Keratinocyte (primary cell): ENCODE data around the gene CCDC85C.

Experiments
- EZH2 ChIP-seq: IDR thresholded peaks from one replicate; pipeline ENCODE4 v1.6.1; 2012; ENCODE audit warnings: inconsistent platforms, mild to moderate bottlenecking, low read length, moderate library complexity
- TF ChIP-seq, protein P1 (sequence below), 3 experiments: IDR thresholded peaks in 1 of 3; conservative IDR thresholded peaks in 1 of 3; optimal IDR thresholded peaks in 1 of 3; 2 replicates in 2 of 3; 3 replicates in 1 of 3; pipeline versions ENCODE3 to v1.5.1; 2011; ENCODE audit warnings: low read length in 3 of 3, mild to moderate bottlenecking in 3 of 3, moderate library complexity in 2 of 3, control low read depth in 1 of 3, inconsistent platforms in 1 of 3; ENCODE audit not compliant: insufficient read depth in 2 of 3; ENCODE audit errors: extremely low read depth in 1 of 3

DNA sequence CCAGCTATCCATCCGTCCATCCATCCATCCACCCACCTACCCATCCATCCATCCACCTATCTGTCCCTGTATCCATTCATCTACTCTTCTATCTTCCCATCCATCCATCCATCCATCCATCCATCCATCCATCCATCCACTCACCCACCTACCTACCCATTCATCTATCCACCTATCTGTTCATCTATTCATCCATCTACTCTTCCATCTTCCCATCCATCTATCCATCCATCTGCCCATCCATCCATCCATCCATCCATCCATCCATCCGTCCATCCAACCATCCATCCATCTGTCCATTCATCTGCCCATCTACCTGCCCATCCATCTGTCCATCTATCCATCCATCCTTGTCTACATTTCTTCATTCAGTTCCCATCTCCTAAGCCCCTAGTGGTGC, 23.1 kb upstream of the CCDC85C start:
- TF ChIP-seq, protein P1, sequence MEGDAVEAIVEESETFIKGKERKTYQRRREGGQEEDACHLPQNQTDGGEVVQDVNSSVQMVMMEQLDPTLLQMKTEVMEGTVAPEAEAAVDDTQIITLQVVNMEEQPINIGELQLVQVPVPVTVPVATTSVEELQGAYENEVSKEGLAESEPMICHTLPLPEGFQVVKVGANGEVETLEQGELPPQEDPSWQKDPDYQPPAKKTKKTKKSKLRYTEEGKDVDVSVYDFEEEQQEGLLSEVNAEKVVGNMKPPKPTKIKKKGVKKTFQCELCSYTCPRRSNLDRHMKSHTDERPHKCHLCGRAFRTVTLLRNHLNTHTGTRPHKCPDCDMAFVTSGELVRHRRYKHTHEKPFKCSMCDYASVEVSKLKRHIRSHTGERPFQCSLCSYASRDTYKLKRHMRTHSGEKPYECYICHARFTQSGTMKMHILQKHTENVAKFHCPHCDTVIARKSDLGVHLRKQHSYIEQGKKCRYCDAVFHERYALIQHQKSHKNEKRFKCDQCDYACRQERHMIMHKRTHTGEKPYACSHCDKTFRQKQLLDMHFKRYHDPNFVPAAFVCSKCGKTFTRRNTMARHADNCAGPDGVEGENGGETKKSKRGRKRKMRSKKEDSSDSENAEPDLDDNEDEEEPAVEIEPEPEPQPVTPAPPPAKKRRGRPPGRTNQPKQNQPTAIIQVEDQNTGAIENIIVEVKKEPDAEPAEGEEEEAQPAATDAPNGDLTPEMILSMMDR (optimal IDR thresholded peaks at IDR 0.05 in 1 of 3, IDR thresholded peaks at IDR 0.05 in 1 of 3, conservative IDR thresholded peaks at IDR 0.05 in 1 of 3; ENCODE audit: extremely low read depth in 1 of 3, insufficient read depth in 2 of 3, low read length in 3 of 3) = no peak
- TF ChIP-seq EZH2 = no peak
